Stimulated activated CD8-positive, alpha-beta memory T cell treated with anti-CD3 and anti-CD28 coated beads, Interleukin-15, amount 100 ng/mL, for 48 hours (primary cell): ENCODE measurements around the gene CPXM2.
"Not testable (repeated sequence)": the region's sequence is repeated elsewhere in the genome, so short reads cannot be mapped to it uniquely, and the experiment has no call there.

ENCODE experiments used
- DNase-seq, 2 donors: peaks; one replicate each; pipeline ENCODE4 v3.0.0-alpha.2; 2020; ENCODE audit warnings: low read depth in 2 of 2

Gene CPXM2

GRCh38 chr10:123744224-123744536 is 147.4 kb downstream of the CPXM2 start:
- DNase-seq, result no peak

DNA sequence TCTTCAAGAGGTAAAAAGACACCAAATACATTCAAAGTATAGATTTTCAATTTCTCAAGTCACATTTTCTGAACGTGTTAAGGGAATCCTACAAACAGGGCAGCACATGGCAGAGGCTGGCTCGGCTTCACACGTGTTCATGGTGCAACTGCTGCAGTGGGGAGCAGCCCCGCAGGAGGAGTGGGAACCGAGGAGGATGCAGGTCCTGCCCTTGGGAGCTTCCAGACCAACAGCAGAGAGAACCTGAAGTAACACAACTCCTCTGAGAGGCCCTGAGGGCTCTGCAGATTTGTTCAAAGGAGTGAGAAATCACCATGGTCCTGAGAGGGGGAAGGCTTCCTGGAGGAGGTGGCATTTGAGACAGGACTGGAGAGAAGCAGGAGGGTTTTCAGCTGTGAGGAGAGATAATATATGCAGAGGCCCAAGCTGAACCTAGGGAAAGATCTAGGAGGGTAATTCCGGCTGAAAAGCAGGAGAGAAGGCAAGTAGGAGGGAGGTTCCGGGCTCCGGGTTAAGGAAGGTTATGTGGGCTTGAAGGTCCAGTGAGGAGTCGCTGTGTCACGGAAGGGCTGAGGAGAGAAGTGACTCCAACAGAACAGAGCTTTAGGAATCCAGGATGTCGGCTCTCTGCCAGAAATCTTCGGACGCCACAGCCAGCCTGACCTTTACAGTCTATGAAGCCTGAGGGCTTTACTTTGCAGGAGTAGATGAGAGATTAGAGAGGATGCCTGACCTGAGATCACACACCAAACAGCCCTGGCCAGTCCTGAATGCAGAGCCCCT is 148.0 kb downstream of the CPXM2 start:
- no peak for DNase-seq

DNA sequence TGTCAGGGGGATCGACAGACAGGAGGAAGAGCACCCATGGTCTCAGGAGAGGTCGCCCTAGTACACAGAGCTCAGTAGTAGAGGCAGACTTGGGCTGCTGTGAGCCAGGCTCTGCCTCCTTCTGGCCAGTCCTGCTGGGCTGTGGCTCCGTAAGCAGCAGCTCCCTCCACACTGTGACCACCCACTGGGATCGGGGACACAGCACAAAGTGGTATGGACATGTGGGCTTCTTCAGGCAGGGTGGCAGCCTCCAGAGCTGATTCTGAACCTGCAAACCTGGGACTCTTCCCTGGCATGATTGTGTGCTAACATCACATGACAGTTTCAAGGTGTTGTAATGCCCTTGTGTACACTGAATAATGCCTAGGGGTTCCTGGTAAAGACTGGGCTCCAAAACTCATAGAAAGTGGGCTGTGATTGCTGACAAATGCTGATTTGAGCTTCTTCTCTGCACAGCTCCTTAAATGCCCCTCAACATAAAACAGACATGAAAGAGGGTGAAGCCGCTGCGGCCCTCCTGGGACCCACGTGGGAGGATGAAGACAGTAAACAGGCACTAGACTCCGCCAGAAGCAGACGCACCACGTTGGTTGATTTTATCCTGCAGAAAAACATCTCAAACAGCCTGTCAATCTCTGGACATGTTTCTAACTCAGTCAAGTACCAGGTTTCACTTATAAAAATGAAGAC is 148.7 kb downstream of the CPXM2 start:
- DNase-seq, result no peak

DNA sequence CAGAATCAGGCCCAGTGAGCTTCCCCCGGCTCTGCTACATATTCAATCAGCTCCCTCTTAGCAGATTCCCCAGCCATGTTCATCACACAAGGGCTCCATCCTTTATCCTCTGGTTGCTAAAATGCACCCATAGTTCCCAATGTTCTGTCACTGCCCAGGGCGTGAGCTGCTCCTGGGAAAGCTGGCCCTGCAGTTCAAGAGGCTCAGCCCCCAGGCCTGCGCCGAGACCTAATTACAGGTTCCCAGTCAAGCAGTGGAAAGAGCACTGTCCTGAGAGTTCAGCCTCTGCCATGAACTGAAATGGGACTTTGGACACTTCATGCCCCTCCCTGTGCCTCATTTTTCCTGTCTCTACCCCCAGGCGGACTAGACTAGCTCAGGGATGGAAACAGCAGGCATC is 149.9 kb downstream of the CPXM2 start:
- no peak for DNase-seq

DNA sequence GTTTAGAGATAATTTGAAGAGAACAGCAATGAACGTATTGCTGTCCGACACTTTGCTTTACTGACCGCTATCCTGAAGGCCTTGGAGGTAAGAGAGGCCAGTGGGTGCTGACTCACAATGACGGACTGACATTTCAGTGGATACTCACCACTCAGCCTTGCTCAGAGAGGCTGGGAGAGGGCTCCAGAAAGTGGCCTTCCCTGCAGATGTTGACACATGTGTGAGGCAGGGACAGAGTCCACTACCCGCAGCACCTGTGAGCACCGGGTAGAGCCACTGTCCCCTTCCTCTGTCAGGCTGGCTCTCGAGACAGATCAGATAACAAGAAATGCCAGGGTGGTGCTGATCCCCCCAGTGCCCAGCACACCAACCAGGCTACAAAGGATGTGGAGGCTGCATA is 150.5 kb downstream of the CPXM2 start:
- no peak for DNase-seq

DNA sequence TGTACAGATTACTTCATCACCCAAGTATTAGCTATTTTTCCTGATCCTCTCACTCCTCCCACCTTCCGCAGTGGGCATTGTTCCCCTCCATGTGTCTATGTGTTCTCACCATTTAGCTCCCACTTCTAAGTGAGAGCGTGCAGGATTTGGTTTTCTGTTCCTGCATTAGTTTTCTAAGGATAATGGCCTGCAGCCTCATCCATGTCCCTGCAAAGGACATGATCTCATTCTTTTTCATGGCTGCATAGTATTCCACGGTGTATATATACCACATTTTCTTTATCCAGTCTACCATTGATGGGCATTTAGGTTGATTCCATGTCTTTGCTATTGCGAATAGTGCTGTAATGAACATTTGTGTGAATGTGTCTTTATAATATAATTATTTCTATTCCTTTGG is 154.7 kb downstream of the CPXM2 start:
- not testable (repeated sequence) for DNase-seq

DNA sequence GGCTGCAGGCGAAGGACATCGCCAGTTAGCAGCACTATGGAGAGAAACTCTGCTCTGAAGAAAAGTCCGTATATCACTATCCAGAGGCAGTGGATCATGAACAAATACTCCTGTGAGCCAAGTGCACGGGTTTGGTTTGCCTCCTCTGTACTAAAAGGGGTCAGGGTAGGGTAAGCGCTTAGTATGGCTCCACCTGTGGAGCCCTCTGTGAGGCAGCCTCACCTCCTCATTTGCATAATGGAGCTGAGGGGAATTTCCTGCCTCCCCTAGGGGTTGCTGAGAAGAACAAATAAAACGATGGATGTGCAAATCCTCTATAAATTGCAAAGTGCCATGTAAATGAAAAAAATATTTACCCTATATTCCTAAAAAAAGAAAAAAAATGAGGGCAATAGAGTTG is 162.1 kb downstream of the CPXM2 start:
- no peak for DNase-seq

GRCh38 chr10:123726836-123727235 is 164.8 kb downstream of the CPXM2 start:
- DNase-seq, result no peak

DNA sequence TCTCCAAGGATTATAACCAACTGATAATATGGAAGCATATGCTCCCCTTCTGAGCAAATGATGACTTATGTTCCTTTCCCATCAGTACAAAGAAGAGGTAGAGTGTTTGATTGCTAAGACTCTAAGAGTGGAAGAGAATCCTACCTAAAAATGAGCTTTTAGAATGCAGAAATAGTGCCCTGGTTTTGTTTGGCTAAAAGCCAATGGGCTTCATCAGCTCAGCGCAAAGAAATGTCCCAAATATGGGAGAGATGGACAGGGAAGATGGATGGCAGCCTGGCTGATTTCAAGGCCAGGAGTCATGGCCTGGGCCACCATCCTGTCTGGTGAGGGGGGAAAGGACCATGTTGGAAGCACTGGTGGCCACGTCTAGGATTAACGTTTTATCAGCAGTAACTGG is 165.2 kb downstream of the CPXM2 start:
- no peak for DNase-seq

DNA sequence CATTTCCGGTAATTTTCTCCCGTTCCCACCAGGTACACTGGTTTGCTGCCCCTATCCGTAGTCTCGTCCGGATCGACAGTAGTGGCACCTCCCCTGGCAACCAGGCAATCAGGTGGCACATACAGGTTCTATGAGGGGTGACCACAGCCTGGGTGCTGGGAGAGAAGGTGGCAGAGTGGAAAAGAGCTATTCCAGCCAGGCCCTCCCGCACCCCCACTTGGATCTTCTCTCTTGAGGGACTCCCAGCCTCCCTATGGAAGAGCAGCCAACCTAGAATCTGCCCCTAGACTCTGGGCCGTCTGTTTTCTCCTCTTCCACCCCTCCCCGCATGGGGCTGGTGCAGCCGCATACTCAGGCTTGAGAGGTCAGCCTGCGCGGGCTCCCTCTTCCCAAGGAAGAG is 166.9 kb downstream of the CPXM2 start:
- DNase-seq, result no peak

GRCh38 chr10:123722351-123722750 is 169.3 kb downstream of the CPXM2 start:
- DNase-seq, result no peak

DNA sequence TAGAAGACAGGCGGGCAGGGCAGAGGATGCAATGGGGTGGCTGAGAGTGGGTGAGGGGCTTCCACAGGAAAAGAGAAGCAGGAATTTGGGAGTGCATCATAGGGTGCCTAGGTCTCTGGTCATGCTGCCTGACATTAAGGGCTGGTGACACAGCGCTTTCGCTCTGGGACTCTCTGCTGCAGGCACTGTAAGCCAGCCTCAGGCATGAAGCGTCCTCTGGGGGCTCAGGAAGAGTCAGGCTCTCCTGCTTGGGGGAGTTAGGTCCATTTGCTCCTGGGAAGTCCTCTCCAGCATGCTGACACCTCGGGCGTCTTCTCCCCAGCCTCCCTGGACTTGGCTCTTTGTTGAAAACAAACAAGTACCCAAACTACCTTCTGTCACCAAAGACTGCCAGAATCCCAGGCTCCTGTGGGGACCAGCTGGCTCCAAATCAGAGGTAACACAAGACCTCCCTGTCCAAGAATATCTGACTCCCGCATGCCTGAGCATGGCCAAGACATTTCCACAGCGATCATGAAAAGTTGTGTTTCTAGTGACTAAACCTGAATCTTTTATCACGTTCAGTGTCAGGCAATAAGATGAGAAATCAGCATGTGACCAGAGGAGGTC is 170.1 kb downstream of the CPXM2 start:
- no peak for DNase-seq

GRCh38 chr10:123720536-123720935 is 171.1 kb downstream of the CPXM2 start:
- DNase-seq, result no peak

DNA sequence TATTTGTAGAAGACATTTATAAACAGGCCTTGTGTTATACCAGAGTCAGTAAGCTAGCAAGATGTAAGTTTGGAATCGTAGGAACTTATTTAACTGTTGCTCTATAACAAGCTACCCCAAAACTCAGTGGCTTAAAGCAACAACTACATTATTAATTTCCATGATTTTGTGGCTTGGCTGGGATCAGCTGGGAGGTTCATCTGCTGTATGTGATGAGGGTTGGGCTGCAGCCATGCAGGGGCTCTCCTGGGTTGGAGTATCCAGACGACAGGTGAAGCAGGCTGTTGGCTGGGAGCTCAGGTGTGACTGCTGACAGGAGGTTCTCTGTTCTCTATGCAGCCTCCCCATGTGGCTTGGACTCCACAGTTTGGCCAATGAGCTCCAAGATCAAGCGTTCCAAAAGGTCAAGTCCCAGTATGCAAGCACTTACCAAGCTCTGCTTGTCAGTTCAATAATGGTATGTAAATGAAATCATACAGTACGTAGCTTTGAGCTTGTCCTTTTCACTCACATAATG is 173.0 kb downstream of the CPXM2 start:
- DNase-seq, result no peak

DNA sequence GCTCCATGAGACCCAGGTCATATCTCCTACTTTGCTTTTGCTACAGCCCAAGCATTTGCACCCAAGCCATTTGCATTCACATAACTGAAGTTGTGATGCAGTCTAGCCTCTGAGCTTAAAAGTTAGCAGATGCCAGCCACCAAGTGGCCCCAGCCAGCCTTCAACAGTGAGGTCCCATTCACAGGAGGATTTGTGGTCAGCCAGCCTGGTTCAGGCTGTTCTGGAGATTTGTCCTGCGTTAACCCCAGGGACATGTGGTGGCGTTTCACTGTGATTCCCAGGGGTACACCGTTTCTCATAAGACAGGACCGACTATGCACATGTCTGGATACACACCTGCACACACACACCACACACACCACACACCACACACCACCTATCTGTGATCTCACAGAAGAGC is 174.3 kb downstream of the CPXM2 start:
- no peak for DNase-seq

GRCh38 chr10:123715546-123715945 is 176.1 kb downstream of the CPXM2 start:
- no peak for DNase-seq

- no peak for DNase-seq
These were observed 185.4 kb downstream of the CPXM2 start for GRCh38 chr10:123706236-123706635.

DNA sequence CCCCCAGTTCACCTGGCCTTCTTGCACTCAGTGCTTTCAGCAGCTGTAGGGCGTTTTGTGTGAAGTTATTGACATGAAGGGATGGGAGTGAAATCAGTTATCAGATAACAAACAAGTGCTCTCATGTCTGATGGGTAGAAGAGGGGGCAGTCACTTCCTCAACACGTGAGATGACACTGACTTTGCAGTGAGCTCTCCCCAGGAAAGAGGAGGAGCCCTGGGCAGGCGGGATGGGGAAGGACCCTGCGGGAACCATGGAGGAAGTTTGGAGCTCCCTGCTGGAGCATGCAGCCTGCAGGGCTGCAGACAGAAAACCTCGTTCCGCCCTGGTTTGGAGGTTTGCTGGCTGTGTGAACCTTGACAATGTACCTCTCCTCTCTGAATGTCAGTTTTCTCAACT is 186.8 kb downstream of the CPXM2 start:
- no peak for DNase-seq

- no peak for DNase-seq
These were observed 187.5 kb downstream of the CPXM2 start for GRCh38 chr10:123704076-123704475.

GRCh38 chr10:123703195-123703790 is 188.3 kb downstream of the CPXM2 start:
- no peak for DNase-seq
